Left lung (tissue), 14 donors: Measurements from ENCODE around the gene CA10. TPM values are rescaled to one million over a fixed set of nuclear protein-coding genes. Genes with fewer than 3 reads are reported as not detected.

ENCODE experiments used
- ATAC-seq: fragments of 200-7000 bp; cut with Tn5 transposase; one replicate; pipeline ENCODE4 v1.9.1; 2020; ENCODE audit warnings: moderate library complexity
- DNase-seq, 4 donors: peaks; one replicate each; pipeline ENCODE4 v3.0.0-alpha.2; 2013 to 2020
- H3K27ac ChIP-seq, 2 donors: fragments of 200-600 bp; sonication (generic) in 1 of 2; one replicate each; pipeline versions ENCODE4 v1.5.0 to v1.8.0; 2020 to 2021
- H3K27me3 ChIP-seq, 2 donors: fragments of 200-600 bp; sonication (generic) in 1 of 2; one replicate each; pipeline versions ENCODE4 v1.5.0 to v1.8.0; 2020 to 2021
- H3K36me3 ChIP-seq, 2 donors: fragments of 200-600 bp; sonication (generic) in 1 of 2; one replicate each; pipeline versions ENCODE4 v1.5.0 to v1.8.0; 2020 to 2021
- H3K4me1 ChIP-seq, 2 donors: fragments of 200-600 bp; one replicate each; pipeline ENCODE4 v1.8.0; 2021
- H3K4me3 ChIP-seq, 2 donors: fragments of 200-600 bp; sonication (generic) in 1 of 2; one replicate each; pipeline versions ENCODE4 v1.5.0 to v1.8.0; 2020 to 2021; ENCODE audit warnings: mild to moderate bottlenecking in 1 of 2
- H3K9me3 ChIP-seq, 2 donors: fragments of 200-600 bp; sonication (generic) in 1 of 2; one replicate each; pipeline versions ENCODE4 v1.5.0 to v1.8.0; 2020 to 2021
- intact Hi-C, 2 donors: fragments of 100-400 bp; cut with DNase I; formaldehyde crosslinking; loops; one replicate each; pipeline versions ENCODE4 v1.11.2 to v1.14.2; 2022
- long read RNA-seq, 12 donors: library from polyadenylated mRNA in 2 of 12; unstranded in 2 of 12; transcript quantifications; one replicate each; pipeline ENCODE4 v2.0.0 and lab custom pipeline, GENCODE V29; 2019 to 2026
- polyA plus RNA-seq, 6 donors: library from polyadenylated mRNA; unstranded; fragments of 120-200 nt; gene quantifications; one replicate each; pipeline ENCODE4 v1.2.1, GENCODE V29; 2013; ENCODE audit not compliant: insufficient read length in 6 of 6
- total RNA-seq, 2 donors: library from RNA; stranded (reverse); fragmentation: NEBNext Ultra II Directional; extraction: Animal tissue kit (Norgen Biotek cat#: 25700); gene quantifications; one replicate each; pipeline ENCODE4 v1.2.1, GENCODE V29; 2021
- TF ChIP-seq, protein P1 (sequence below), 2 donors: fragments of 200-600 bp; sonication (generic) in 1 of 2; IDR thresholded peaks; one replicate each; pipeline versions ENCODE4 v1.5.0 to v1.8.0; 2021; ENCODE audit warnings: antibody characterized with exemption in 2 of 2
- donor health status: DM: no; HTN: yes; CAD: no.
- donor health status: DM: no; HTN: no; CAD: no.

CA10 gene
- total RNA-seq: not detected
- polyA plus RNA-seq: under 1 TPM in 2 of 6 donors, not detected in 4; 0.06 to 0.31 TPM
- long read RNA-seq, donor 1: 0 reads
- long read RNA-seq, donor 2: 0 reads
- long read RNA-seq, donor 3: 0 reads
- long read RNA-seq, donor 4: 0 reads
- long read RNA-seq, donor 5: 0 reads
- long read RNA-seq, donor 6: 0 reads
- long read RNA-seq, donor 7: 0 reads
- long read RNA-seq, donor 8: 0 reads
- long read RNA-seq, donor 9: 0 reads
- long read RNA-seq, donor 10: 0 reads
- long read RNA-seq, donor 11: 0 reads
- long read RNA-seq, donor 12: 0 reads

DNA sequence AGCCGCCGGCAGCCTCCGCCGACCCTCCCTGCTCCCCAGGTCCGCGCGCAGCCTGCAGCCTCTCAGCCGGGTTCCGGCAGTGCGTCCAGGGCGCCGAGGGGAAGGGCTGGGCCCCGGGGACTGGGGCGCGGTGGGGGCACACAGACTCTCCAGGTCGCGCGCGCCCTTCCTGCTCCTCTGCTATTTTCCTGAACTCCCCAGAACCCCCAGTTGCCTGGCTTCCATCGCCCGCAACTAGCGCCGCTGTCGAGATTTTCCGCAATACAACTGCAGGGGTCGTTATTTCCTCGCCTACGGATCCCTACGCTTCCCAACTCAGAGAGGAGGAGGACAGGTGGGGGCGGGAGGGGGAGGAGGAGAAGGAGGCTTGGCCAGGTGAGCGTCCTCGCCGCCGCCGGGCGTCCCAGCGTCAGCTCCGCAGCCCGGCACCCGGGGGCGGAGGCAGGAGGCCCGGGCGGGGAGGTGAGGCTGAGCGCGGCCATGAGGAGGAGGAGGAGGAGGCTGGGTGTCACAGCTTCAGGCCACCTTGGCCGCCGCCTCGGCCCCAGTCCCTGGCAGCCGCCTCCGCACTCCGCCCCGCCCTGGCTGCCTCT is at the start of gene CA10:
Gene CA10, minus strand, starts transcription at position 265 of the 593 bp plus-strand sequence.
- no peak within 1 kb of the TSS for H3K4me3 ChIP-seq
- no peak for ATAC-seq
- intact Hi-C loops: no loop called here

DNA sequence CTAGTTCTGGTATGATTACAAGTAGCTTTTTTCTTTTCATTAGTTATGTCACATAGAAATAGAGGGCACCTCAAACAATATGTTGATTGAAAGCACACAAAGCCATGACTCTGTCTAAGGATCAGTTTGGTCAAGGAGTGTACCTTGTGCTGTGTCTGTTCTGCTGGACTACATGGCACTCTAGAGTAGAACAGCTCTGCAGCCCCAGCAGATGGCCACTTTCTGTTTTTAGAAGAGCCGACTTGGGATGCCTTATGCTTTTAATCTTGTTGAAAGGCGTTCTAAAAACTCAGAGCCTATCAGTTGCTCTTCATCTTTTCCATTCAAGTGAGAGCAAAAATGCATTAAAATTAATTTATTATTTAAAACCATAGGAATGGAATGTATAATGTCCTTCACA is 49.3 kb upstream of the CA10 start:
- TF ChIP-seq, protein P1, sequence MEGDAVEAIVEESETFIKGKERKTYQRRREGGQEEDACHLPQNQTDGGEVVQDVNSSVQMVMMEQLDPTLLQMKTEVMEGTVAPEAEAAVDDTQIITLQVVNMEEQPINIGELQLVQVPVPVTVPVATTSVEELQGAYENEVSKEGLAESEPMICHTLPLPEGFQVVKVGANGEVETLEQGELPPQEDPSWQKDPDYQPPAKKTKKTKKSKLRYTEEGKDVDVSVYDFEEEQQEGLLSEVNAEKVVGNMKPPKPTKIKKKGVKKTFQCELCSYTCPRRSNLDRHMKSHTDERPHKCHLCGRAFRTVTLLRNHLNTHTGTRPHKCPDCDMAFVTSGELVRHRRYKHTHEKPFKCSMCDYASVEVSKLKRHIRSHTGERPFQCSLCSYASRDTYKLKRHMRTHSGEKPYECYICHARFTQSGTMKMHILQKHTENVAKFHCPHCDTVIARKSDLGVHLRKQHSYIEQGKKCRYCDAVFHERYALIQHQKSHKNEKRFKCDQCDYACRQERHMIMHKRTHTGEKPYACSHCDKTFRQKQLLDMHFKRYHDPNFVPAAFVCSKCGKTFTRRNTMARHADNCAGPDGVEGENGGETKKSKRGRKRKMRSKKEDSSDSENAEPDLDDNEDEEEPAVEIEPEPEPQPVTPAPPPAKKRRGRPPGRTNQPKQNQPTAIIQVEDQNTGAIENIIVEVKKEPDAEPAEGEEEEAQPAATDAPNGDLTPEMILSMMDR (IDR thresholded peaks at IDR 0.05): no peak
- no peaks in the 10 kb centered on the region for H3K27me3 ChIP-seq
- H3K27ac ChIP-seq: no peak overlapping the region
- intact Hi-C loops: no loop called here
- no peak overlapping the region for H3K4me3 ChIP-seq
- ATAC-seq: no peak
- H3K4me1 ChIP-seq: no peaks in the 10 kb centered on the region
- H3K36me3 ChIP-seq: no peaks in the 10 kb centered on the region
- DNase-seq: no peak
- H3K9me3 ChIP-seq: no peaks in the 10 kb centered on the region

More for the DNA sequence above, at the start of gene CA10:
- H3K27me3 ChIP-seq: peaks cover 44 to 70% of the 10 kb centered on the region in 2 donors
- no peaks in the 10 kb centered on the region for H3K36me3 ChIP-seq
- H3K9me3 ChIP-seq: no peaks in the 10 kb centered on the region
- DNase-seq: peak in 1 of 4 donors; percentile 59
- H3K27ac ChIP-seq: no peak within 1 kb of the TSS
- H3K4me1 ChIP-seq: no peaks in the 10 kb centered on the region
- TF ChIP-seq, protein P1 (IDR thresholded peaks at IDR 0.05): no peak

DNA sequence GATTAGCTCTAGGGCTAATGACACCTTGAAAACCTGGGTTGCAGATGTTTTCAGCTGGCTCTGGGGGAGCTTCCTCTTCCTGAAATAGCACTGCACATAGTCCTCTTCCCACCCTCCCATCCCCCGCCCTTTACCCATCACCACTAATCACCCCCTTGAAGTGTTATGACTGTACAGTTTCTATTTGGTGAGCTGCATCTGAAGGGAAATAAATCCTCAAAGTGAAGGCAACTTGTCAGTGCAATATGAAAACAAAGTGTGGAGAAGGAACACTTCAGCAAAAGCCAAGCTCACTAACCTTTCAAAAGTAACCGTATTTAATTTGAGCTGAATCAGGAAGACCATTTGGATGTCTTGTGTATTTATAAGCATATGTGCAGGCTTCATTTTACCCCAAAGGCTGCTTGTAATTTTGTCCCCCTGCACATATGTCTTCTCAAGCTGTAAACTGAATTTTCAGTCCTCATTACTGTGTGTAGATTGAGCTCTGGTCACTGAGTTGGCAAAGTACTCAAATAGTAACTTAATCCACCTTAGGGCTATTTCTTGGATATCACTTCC is 44.1 kb upstream of the CA10 start:
- H3K27ac ChIP-seq: no peak overlapping the region
- no peaks in the 10 kb centered on the region for H3K9me3 ChIP-seq
- TF ChIP-seq, protein P1 (IDR thresholded peaks at IDR 0.05): no peak
- H3K4me3 ChIP-seq: no peak overlapping the region
- DNase-seq: no peak
- intact Hi-C loops: no loop called here
- no peak for ATAC-seq
- H3K36me3 ChIP-seq: no peaks in the 10 kb centered on the region
- H3K27me3 ChIP-seq: no peaks in the 10 kb centered on the region
- no peaks in the 10 kb centered on the region for H3K4me1 ChIP-seq

DNA sequence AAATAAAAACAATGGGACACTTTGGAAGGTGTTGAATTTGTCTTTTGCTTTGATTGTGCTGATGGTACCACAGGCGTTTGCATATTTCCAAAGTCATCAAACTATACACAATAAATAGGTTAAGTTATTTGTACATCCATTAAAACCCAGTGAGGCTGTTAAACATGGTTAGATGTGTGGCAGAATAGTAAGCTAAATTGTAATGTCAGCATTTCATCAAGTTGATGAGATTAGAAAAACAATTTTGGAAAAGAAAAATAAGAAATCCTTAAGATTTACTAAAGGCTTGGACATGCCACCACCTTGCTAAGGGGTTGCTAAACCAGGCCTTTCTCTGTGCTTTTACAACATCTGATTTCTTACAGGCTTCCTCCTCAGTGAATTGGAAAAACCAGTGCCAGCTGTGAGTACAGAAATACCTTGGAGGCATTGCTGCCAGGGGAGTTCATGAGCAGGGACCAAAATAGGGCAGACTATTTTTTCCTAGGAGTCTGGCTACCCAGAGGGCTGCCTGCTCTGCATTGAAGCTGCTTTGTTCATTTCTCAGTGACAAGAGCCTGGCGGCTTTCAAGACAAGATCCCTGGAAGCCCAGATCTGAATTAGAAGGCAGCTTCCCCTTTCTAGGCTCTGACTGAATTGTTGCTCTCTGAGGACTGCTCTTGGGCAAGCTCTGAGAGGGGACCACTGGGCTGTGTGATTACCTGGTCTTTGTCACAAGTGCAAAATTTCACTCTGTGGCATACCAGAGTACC is 43.4 kb upstream of the CA10 start:
- H3K9me3 ChIP-seq: no peaks in the 10 kb centered on the region
- ATAC-seq: no peak
- H3K27ac ChIP-seq: no peak overlapping the region
- no peaks in the 10 kb centered on the region for H3K27me3 ChIP-seq
- TF ChIP-seq, protein P1 (IDR thresholded peaks at IDR 0.05): no peak
- no peak overlapping the region for H3K4me3 ChIP-seq
- intact Hi-C loops: no loop called here
- no peak for DNase-seq
- H3K4me1 ChIP-seq: no peaks in the 10 kb centered on the region
- H3K36me3 ChIP-seq: no peaks in the 10 kb centered on the region

DNA sequence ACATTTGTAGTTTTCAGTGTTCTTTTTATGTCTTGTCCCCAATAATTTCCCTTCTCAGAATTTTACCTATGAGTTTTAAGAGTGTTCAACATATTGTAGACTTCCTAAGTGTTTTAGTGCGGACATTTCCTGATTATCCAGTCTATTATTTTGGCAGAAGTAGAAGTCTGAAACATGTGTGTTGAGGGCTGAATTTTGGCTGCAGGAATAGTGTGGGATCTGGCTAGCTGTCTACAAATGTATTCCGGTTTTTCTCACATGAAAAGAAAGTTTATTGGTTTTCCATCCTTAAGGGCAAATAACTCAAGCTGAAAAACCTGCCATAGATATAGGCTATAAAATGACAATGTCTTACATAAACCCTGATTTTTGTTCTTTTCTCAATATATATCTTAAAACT is 33.0 kb upstream of the CA10 start:
- intact Hi-C loops: no loop called here
- TF ChIP-seq, protein P1 (IDR thresholded peaks at IDR 0.05): no peak
- Histone ChIP-seq H3K4me3 (no peak overlapping the region), H3K27me3 (no peaks in the 10 kb centered on the region), H3K4me1 (no peaks in the 10 kb centered on the region), H3K9me3 (peaks cover 0 to 3% of the 10 kb centered on the region in 2 donors), H3K36me3 (no peaks in the 10 kb centered on the region), H3K27ac (no peak overlapping the region)
- no peak for ATAC-seq
- no peak for DNase-seq
